Lung (tissue), 12 donors: ENCODE data around the gene NFIA. TPM values are rescaled to one million over a fixed set of nuclear protein-coding genes. Genes with fewer than 3 reads are reported as not detected.

Experiments used
- ATAC-seq: fragments of 200-7000 bp; cut with Tn5 transposase; one replicate; pipeline ENCODE4 v1.9.1; 2020; ENCODE audit warnings: moderate number of reproducible peaks; ENCODE audit not compliant: insufficient read depth, low FRiP score
- DNase-seq, 3 donors: peaks; one replicate each; pipeline ENCODE4 v3.0.0-alpha.2; 2013 to 2017
- H3K27ac ChIP-seq, 2 donors: one replicate each; pipeline ENCODE4 v1.5.1; 2013; ENCODE audit warnings: mild to moderate bottlenecking in 2 of 2, moderate library complexity in 2 of 2, control low read depth in 1 of 2, inconsistent platforms in 1 of 2, low read depth in 1 of 2, low read length in 1 of 2
- H3K27me3 ChIP-seq, 3 donors: one replicate each; pipeline ENCODE4 v1.5.1; 2013; ENCODE audit warnings: low read length in 2 of 3; ENCODE audit not compliant: control insufficient read depth in 3 of 3, insufficient read depth in 3 of 3
- H3K36me3 ChIP-seq, 4 donors: one replicate each; pipeline ENCODE4 v1.5.1; 2013; ENCODE audit warnings: low read length in 4 of 4, mild to moderate bottlenecking in 1 of 4, moderate library complexity in 1 of 4; ENCODE audit not compliant: control insufficient read depth in 4 of 4, insufficient read depth in 4 of 4
- H3K4me1 ChIP-seq, 5 donors: one replicate each; pipeline ENCODE4 v1.5.1; 2013; ENCODE audit warnings: low read length in 5 of 5, mild to moderate bottlenecking in 2 of 5, moderate library complexity in 1 of 5; ENCODE audit not compliant: control insufficient read depth in 5 of 5, insufficient read depth in 5 of 5
- H3K4me3 ChIP-seq: one replicate; pipeline ENCODE4 v1.5.1; 2013; ENCODE audit warnings: mild to moderate bottlenecking, control low read depth, moderate library complexity
- H3K9ac ChIP-seq, 2 donors: one replicate each; pipeline ENCODE4 v1.5.1; 2013; ENCODE audit warnings: low read length in 2 of 2, control low read depth in 1 of 2; ENCODE audit not compliant: insufficient read depth in 1 of 2
- H3K9me3 ChIP-seq, 4 donors: one replicate each; pipeline ENCODE4 v1.5.1; 2013; ENCODE audit warnings: low read length in 3 of 4, mild to moderate bottlenecking in 1 of 4, moderate library complexity in 1 of 4; ENCODE audit not compliant: control insufficient read depth in 4 of 4, insufficient read depth in 3 of 4
- WGBS, 2 donors: extraction: QIAGEN DNeasy Blood & Tissue Kit; methylation state at CpG; one replicate each; pipeline ENCODE4 v1.1.7; 2013; 5-methylcytosine and 5-hydroxymethylcytosine counted together
- polyA plus RNA-seq, 2 donors: library from polyadenylated mRNA; stranded (reverse); fragments of 200-250 nt; gene quantifications; one replicate each; pipeline ENCODE4 v1.2.1, GENCODE V29; 2013
- total RNA-seq, 2 donors: library from RNA; depleted of rRNA in 1 of 2; stranded (reverse); fragments of >200 nt in 1 of 2; gene quantifications; one replicate each; pipeline ENCODE4 v1.2.1, GENCODE V29; 2014 to 2021
- TF ChIP-seq, protein P1 (sequence below): IDR thresholded peaks from 2 replicates; pipeline ENCODE4 v1.5.1; 2012; ENCODE audit warnings: mild to moderate bottlenecking; ENCODE audit errors: control extremely low read depth, extremely low read depth
- donor health status: control.
- donor health status: control.
- donor health status: Bipolar disorder and iron deficiency.
- donor health status: healthy.
- donor health status: DM: yes; HTN: yes; CAD: no.

Gene NFIA
- total and polyA plus RNA-seq, 4 donors: 3.0 to 63.4 (median 34.2) TPM

GRCh38 chr1:61301824-61302657 lies 219.7 kb downstream of the NFIA start:
- TF ChIP-seq, protein P1, sequence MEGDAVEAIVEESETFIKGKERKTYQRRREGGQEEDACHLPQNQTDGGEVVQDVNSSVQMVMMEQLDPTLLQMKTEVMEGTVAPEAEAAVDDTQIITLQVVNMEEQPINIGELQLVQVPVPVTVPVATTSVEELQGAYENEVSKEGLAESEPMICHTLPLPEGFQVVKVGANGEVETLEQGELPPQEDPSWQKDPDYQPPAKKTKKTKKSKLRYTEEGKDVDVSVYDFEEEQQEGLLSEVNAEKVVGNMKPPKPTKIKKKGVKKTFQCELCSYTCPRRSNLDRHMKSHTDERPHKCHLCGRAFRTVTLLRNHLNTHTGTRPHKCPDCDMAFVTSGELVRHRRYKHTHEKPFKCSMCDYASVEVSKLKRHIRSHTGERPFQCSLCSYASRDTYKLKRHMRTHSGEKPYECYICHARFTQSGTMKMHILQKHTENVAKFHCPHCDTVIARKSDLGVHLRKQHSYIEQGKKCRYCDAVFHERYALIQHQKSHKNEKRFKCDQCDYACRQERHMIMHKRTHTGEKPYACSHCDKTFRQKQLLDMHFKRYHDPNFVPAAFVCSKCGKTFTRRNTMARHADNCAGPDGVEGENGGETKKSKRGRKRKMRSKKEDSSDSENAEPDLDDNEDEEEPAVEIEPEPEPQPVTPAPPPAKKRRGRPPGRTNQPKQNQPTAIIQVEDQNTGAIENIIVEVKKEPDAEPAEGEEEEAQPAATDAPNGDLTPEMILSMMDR: no peak
- H3K9me3 ChIP-seq: no peaks in the 10 kb centered on the region
- no peak overlapping the region for H3K9ac ChIP-seq
- ATAC-seq (no peak), DNase-seq (peak in 2 of 3 donors; percentile 43 to 53)
- H3K36me3 ChIP-seq: no peaks in the 10 kb centered on the region
- H3K4me3 ChIP-seq: no peak overlapping the region
- peak overlapping the region; percentile 68 to 70 for H3K27ac ChIP-seq
- 61 to 72% methylated on average over 4 of the region's 4 CpGs for WGBS, 2 donors
- peaks cover 1 to 19% (median 10%) of the 10 kb centered on the region in 5 donors for H3K4me1 ChIP-seq
- no peaks in the 10 kb centered on the region for H3K27me3 ChIP-seq

DNA sequence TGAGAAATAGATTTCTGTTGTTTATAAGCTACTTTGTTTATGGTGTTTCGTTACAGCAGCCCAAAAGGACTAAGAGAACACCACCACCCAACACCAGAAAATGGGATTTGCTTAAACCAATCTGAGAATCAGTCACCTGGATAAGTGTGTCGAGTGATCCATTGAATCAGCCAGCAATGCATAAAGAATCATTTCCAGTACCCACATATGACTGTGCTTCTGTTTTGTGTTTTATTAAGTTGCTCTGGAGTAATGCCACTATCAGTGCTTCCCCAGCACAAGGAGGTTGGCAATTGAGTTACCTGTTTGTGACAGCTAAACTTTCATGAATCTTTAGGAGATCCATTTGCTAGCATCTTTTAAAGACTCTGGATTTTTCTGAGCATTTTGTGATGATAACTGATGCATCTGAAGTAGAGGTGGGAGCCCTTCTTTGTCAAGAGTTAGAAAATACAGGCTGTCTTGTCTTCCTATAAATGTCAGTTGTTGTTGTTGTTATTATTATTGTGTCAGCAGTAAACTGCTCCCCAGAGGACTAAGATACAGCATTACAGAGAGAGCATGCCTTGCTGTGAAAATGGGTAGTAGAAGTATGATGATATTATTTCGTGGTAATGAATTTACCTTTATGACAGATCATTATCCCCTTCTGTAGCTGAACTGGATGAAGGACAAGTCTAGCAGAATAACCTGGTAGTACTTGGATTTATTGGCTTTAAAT lies 225.2 kb downstream of the NFIA start:
- no peaks in the 10 kb centered on the region for H3K9me3 ChIP-seq
- H3K27me3 ChIP-seq: no peaks in the 10 kb centered on the region
- H3K4me1 ChIP-seq: peaks cover 0 to 15% (median under 1%) of the 10 kb centered on the region in 5 donors
- TF ChIP-seq, protein P1: no peak
- H3K4me3 ChIP-seq: no peak overlapping the region
- no peak for ATAC-seq
- H3K36me3 ChIP-seq: peaks cover 0 to 3% (median 1%) of the 10 kb centered on the region in 4 donors
- WGBS, 2 donors: 93 to 94% methylated on average over 3 of the region's 3 CpGs
- DNase-seq: no peak
- no peak overlapping the region for H3K27ac ChIP-seq
- H3K9ac ChIP-seq: no peak overlapping the region

DNA sequence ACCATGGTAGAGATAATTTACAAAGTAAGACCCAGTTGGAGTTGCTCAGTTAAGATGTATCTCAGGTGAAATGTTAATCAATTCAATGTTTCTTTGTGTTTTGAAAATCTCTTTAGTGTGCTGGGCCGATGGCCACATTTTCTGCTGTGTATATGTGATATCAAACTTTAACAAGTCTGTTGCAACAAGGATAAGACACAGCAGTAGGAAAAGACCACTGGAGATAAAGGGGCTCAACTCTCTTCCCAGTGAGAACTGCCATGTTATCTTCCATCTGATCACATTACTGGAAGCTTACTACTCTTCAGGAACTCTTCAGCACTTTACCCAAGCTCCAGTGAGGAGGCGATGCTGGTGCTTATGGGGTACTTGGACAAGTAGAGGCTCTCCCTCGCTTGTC lies 227.7 kb downstream of the NFIA start:
- DNase-seq: no peak

More for the DNA sequence above, 227.7 kb downstream of the NFIA start:
- no peak overlapping the region for H3K4me3 ChIP-seq
- H3K27me3 ChIP-seq: no peaks in the 10 kb centered on the region
- peaks cover 0 to 19% (median under 1%) of the 10 kb centered on the region in 5 donors for H3K4me1 ChIP-seq
- no peak for ATAC-seq
- no peak overlapping the region for H3K27ac ChIP-seq
- H3K36me3 ChIP-seq: peaks cover 0 to 12% (median 1%) of the 10 kb centered on the region in 4 donors
- H3K9me3 ChIP-seq: no peaks in the 10 kb centered on the region
- 93 to 96% methylated on average over 3 of the region's 3 CpGs for WGBS, 2 donors
- TF ChIP-seq, protein P1: no peak
- no peak overlapping the region for H3K9ac ChIP-seq
